Mammary epithelial cell (primary cell): ENCODE measurements around the gene SUMF1.

ENCODE experiments used
- EZH2 ChIP-seq: IDR thresholded peaks from 2 replicates; pipeline ENCODE4 v1.6.1; 2012; ENCODE audit warnings: low read length, inconsistent platforms, borderline replicate concordance
- TF ChIP-seq, protein P1 (sequence below), 2 donors: IDR thresholded peaks in 1 of 2; conservative IDR thresholded peaks in 1 of 2; 2 replicates each; pipeline ENCODE4 v1.5.1; 2011 to 2012; ENCODE audit warnings: inconsistent platforms in 2 of 2, low read length in 2 of 2, mild to moderate bottlenecking in 2 of 2, control low read depth in 1 of 2, low read depth in 1 of 2; ENCODE audit not compliant: insufficient read depth in 1 of 2; ENCODE audit errors: extremely low read depth in 1 of 2

- TF ChIP-seq, protein P1, sequence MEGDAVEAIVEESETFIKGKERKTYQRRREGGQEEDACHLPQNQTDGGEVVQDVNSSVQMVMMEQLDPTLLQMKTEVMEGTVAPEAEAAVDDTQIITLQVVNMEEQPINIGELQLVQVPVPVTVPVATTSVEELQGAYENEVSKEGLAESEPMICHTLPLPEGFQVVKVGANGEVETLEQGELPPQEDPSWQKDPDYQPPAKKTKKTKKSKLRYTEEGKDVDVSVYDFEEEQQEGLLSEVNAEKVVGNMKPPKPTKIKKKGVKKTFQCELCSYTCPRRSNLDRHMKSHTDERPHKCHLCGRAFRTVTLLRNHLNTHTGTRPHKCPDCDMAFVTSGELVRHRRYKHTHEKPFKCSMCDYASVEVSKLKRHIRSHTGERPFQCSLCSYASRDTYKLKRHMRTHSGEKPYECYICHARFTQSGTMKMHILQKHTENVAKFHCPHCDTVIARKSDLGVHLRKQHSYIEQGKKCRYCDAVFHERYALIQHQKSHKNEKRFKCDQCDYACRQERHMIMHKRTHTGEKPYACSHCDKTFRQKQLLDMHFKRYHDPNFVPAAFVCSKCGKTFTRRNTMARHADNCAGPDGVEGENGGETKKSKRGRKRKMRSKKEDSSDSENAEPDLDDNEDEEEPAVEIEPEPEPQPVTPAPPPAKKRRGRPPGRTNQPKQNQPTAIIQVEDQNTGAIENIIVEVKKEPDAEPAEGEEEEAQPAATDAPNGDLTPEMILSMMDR (conservative IDR thresholded peaks at IDR 0.05 in 1 of 2, IDR thresholded peaks at IDR 0.05 in 1 of 2; ENCODE audit: extremely low read depth in 1 of 2, insufficient read depth in 1 of 2, low read depth in 1 of 2, low read length in 2 of 2): no peak
- TF ChIP-seq EZH2: no peak
Observed at GRCh38 chr3:4432259-4432658, 34.8 kb downstream of the SUMF1 start.
